GM12801 (cell line): ENCODE results near the gene PRDM2.

ENCODE experiments used
- CTCF ChIP-seq: IDR thresholded peaks from one replicate; pipeline ENCODE4 v1.5.1; 2011; ENCODE audit warnings: control low read depth; ENCODE audit not compliant: insufficient read length; ENCODE audit errors: extremely low read depth

The PRDM2 gene

GRCh38 chr1:13699936-13700520 is at the start of gene PRDM2:
Gene PRDM2 (plus strand): TSS chr1:13700188. CDS start chr1:13715606, 15,418 bp downstream.
- TF ChIP-seq CTCF, result no peak

- TF ChIP-seq CTCF, result no peak
Measured at GRCh38 chr1:13651279-13651678, 48.7 kb upstream of the PRDM2 start.

- TF ChIP-seq CTCF, result no peak
Measured at GRCh38 chr1:13652238-13652637, 47.8 kb upstream of the PRDM2 start.

GRCh38 chr1:13661539-13661938 is 38.4 kb upstream of the PRDM2 start:
- no peak for TF ChIP-seq CTCF

- TF ChIP-seq CTCF, result no peak
Measured at GRCh38 chr1:13662493-13662892, 37.5 kb upstream of the PRDM2 start.

GRCh38 chr1:13663969-13664368 is 36.0 kb upstream of the PRDM2 start:
- TF ChIP-seq CTCF, result no peak

GRCh38 chr1:13664451-13664850 is 35.5 kb upstream of the PRDM2 start:
- no peak for TF ChIP-seq CTCF
